HL-60 (cell line): ENCODE data around the gene EIF4G3.

Experiments
- DNase-seq, 2 experiments: peaks; one replicate each; pipeline ENCODE4 v3.0.0-alpha.2; 2010 to 2020; ENCODE audit warnings: low read depth in 1 of 2, low spot score in 1 of 2
- H3K27ac ChIP-seq: fragments of 250-450 bp; sonication (Bioruptor Pico); replicated peaks from 2 replicates; pipeline ENCODE4 v1.5.1; 2020; ENCODE audit warnings: mild to moderate bottlenecking, moderate library complexity
- H3K27me3 ChIP-seq: fragments of 250-450 bp; sonication (Bioruptor Pico); 2 replicates; pipeline ENCODE4 v1.5.1; 2021; ENCODE audit warnings: mild to moderate bottlenecking, moderate library complexity; ENCODE audit not compliant: insufficient read depth, poor library complexity, severe bottlenecking
- H3K4me3 ChIP-seq: replicated peaks from 2 replicates; pipeline ENCODE4 v1.5.1; 2011; ENCODE audit warnings: mild to moderate bottlenecking, control low read depth, low read length; ENCODE audit not compliant: insufficient read depth
- CTCF ChIP-seq: IDR thresholded peaks from one replicate; pipeline ENCODE4 v1.5.1; 2011; ENCODE audit warnings: low read length, control low read depth, inconsistent platforms; ENCODE audit not compliant: insufficient read depth
- GABPA ChIP-seq: IDR thresholded peaks from 2 replicates; pipeline ENCODE4 v1.6.1; 2012; ENCODE audit warnings: low read depth
- POLR2AphosphoS5 ChIP-seq: IDR thresholded peaks from 2 replicates; pipeline ENCODE4 v1.6.1; 2012; ENCODE audit warnings: low read depth
- SPI1 ChIP-seq: IDR thresholded peaks from 2 replicates; pipeline ENCODE4 v1.6.1; 2012; ENCODE audit warnings: low read depth, mild to moderate bottlenecking, borderline replicate concordance
- TF ChIP-seq, protein P1 (sequence below): IDR thresholded peaks from 2 replicates; pipeline ENCODE4 v1.6.1; 2012; ENCODE audit warnings: low read depth; ENCODE audit not compliant: insufficient replicate concordance

The EIF4G3 gene

GRCh38 chr1:21034725-21035628 lies 141.7 kb downstream of the EIF4G3 start:
- DNase-seq: no peak
- Histone ChIP-seq H3K4me3 (no peak overlapping the region), H3K27ac (no peak overlapping the region), H3K27me3 (no peaks in the 10 kb centered on the region)
- no peak for TF ChIP-seq POLR2AphosphoS5
- TF ChIP-seq CTCF: no peak
- TF ChIP-seq GABPA: no peak
- TF ChIP-seq SPI1: no peak
- TF ChIP-seq, protein P1, sequence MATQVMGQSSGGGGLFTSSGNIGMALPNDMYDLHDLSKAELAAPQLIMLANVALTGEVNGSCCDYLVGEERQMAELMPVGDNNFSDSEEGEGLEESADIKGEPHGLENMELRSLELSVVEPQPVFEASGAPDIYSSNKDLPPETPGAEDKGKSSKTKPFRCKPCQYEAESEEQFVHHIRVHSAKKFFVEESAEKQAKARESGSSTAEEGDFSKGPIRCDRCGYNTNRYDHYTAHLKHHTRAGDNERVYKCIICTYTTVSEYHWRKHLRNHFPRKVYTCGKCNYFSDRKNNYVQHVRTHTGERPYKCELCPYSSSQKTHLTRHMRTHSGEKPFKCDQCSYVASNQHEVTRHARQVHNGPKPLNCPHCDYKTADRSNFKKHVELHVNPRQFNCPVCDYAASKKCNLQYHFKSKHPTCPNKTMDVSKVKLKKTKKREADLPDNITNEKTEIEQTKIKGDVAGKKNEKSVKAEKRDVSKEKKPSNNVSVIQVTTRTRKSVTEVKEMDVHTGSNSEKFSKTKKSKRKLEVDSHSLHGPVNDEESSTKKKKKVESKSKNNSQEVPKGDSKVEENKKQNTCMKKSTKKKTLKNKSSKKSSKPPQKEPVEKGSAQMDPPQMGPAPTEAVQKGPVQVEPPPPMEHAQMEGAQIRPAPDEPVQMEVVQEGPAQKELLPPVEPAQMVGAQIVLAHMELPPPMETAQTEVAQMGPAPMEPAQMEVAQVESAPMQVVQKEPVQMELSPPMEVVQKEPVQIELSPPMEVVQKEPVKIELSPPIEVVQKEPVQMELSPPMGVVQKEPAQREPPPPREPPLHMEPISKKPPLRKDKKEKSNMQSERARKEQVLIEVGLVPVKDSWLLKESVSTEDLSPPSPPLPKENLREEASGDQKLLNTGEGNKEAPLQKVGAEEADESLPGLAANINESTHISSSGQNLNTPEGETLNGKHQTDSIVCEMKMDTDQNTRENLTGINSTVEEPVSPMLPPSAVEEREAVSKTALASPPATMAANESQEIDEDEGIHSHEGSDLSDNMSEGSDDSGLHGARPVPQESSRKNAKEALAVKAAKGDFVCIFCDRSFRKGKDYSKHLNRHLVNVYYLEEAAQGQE: no peak

GRCh38 chr1:21032741-21033140 lies 144.0 kb downstream of the EIF4G3 start:
- TF ChIP-seq GABPA (no peak), CTCF (no peak), SPI1 (no peak), POLR2AphosphoS5 (no peak)
- TF ChIP-seq, protein P1: no peak
- no peak for DNase-seq
- H3K27ac ChIP-seq: no peak overlapping the region
- H3K27me3 ChIP-seq: no peaks in the 10 kb centered on the region
- no peak overlapping the region for H3K4me3 ChIP-seq

DNA sequence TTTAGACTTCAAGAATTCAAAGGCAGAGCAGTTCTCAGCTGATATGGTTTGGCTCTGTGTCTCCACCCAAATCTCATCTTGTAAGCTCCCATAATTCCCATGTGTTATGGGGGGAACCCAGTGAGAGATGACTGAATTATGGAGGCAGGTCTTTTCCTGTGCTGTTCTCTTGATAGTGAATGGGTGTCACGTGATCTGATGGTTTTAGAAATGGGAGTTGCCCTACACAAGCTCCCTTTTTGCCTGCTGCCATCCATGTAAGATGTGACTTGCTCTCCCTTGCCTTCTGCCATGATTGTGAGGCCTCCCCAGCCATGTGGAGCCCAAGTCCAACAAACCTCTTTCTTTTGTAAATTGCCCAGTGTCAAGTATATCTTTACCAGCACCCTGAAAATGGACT lies 146.5 kb downstream of the EIF4G3 start:
- Histone ChIP-seq H3K4me3 (no peak overlapping the region), H3K27ac (no peak overlapping the region), H3K27me3 (no peaks in the 10 kb centered on the region)
- no peak for TF ChIP-seq POLR2AphosphoS5
- no peak for TF ChIP-seq CTCF
- TF ChIP-seq GABPA: no peak
- TF ChIP-seq, protein P1: no peak
- TF ChIP-seq SPI1: no peak
- DNase-seq: no peak
